T-cell (primary cell): ENCODE results near the gene CELF4. TPM values are rescaled to one million over a fixed set of nuclear protein-coding genes. Genes with fewer than 3 reads are reported as not detected.

Source experiments
- ATAC-seq, 4 experiments: fragments of 200-7000 bp in 3 of 4; fragments of 150-1000 bp in 1 of 4; cut with Tn5 transposase; replicated peaks in 1 of 4; 1 replicate in 3 of 4; 2 replicates in 1 of 4; pipeline ENCODE4 v1.10.0; 2021; ENCODE audit warnings: moderate library complexity in 3 of 4, mild to moderate bottlenecking in 2 of 4, moderate number of reproducible peaks in 1 of 4
- CTCF ChIA-PET, 2 donors: fragments of 300-600 bp; sonication (Branson Sonifier 250); formaldehyde crosslinking; loops; one replicate each; lab custom pipeline; 2022; ENCODE audit warnings: antibody characterized with exemption in 2 of 2; lab: Charles Lee
- POLR2A ChIA-PET, 2 donors: fragments of 300-600 bp; sonication (Branson Sonifier 250); formaldehyde crosslinking; loops; one replicate each; lab custom pipeline; 2022; ENCODE audit warnings: antibody characterized with exemption in 2 of 2; lab: Charles Lee
- DNase-seq, 35 experiments: peaks; one replicate each; pipeline versions ENCODE4 v3.0.0 to v3.0.0-alpha.2; 2013 to 2023
- H3K27ac ChIP-seq: one replicate; pipeline ENCODE4 v1.5.1; 2013; ENCODE audit warnings: low read length
- H3K27me3 ChIP-seq, 2 experiments: replicated peaks in 1 of 2; 1 replicate in 1 of 2; 2 replicates in 1 of 2; pipeline versions ENCODE4 v1.6.1 to v1.7.0; 2013; ENCODE audit warnings: low read length in 1 of 2, mixed read lengths in 1 of 2; ENCODE audit not compliant: control insufficient read depth in 2 of 2, insufficient read depth in 2 of 2; ENCODE audit errors: extremely low read depth in 1 of 2
- H3K36me3 ChIP-seq, 2 donors: 1 replicate in 1 of 2; 2 replicates in 1 of 2; pipeline versions ENCODE4 v1.6.1 to v1.7.0; 2013; ENCODE audit warnings: low read length in 1 of 2; ENCODE audit not compliant: control insufficient read depth in 2 of 2, insufficient read depth in 1 of 2; ENCODE audit errors: extremely low read depth in 1 of 2
- H3K4me1 ChIP-seq, 2 experiments: 1 replicate in 1 of 2; 2 replicates in 1 of 2; pipeline versions ENCODE4 v1.6.1 to v1.7.0; 2013; ENCODE audit warnings: low read length in 2 of 2, mixed read lengths in 1 of 2; ENCODE audit not compliant: insufficient read depth in 2 of 2, control insufficient read depth in 1 of 2; ENCODE audit errors: extremely low read depth in 1 of 2
- H3K4me3 ChIP-seq, 2 donors: 1 replicate in 1 of 2; 2 replicates in 1 of 2; pipeline versions ENCODE4 v1.5.1 to v1.7.0; 2013; ENCODE audit warnings: mild to moderate bottlenecking in 2 of 2, low read length in 1 of 2, moderate library complexity in 1 of 2; ENCODE audit not compliant: control insufficient read depth in 1 of 2; ENCODE audit errors: extremely low read depth in 1 of 2
- H3K9me3 ChIP-seq: 2 replicates; pipeline ENCODE4 v1.7.0; 2013
- H3K27ac Mint-ChIP-seq, 2 donors: one replicate each; pipeline ENCODE4 v1.8.0; 2020 to 2021; ENCODE audit warnings: mild to moderate bottlenecking in 2 of 2, mixed read lengths in 2 of 2
- H3K27me3 Mint-ChIP-seq, 2 donors: one replicate each; pipeline ENCODE4 v1.8.0; 2021 to 2022; ENCODE audit warnings: mixed read lengths in 2 of 2
- H3K36me3 Mint-ChIP-seq: one replicate; pipeline ENCODE4 v1.8.0; 2021; ENCODE audit warnings: mixed read lengths
- H3K4me1 Mint-ChIP-seq, 3 donors: one replicate each; pipeline ENCODE4 v1.8.0; 2020 to 2022; ENCODE audit warnings: mixed read lengths in 3 of 3, mild to moderate bottlenecking in 1 of 3
- H3K4me3 Mint-ChIP-seq, 3 donors: one replicate each; pipeline ENCODE4 v1.8.0; 2020 to 2022; ENCODE audit warnings: mild to moderate bottlenecking in 3 of 3, mixed read lengths in 3 of 3, moderate library complexity in 3 of 3
- H3K9me3 Mint-ChIP-seq, 3 donors: one replicate each; pipeline ENCODE4 v1.8.0; 2020 to 2022; ENCODE audit warnings: mixed read lengths in 3 of 3
- WGBS: methylation state at CpG from one replicate; pipeline ENCODE4 v1.1.5; 2013; ENCODE audit warnings: missing lambda C conversion rate; ENCODE audit not compliant: insufficient coverage; 5-methylcytosine and 5-hydroxymethylcytosine counted together
- total RNA-seq, 35 experiments: library from RNA in 6 of 35; stranded (reverse) in 6 of 35; fragments of 120-200 nt in 1 of 35; gene quantifications; one replicate each; pipeline versions ENCODE4 v1.2.1 to v1.2.4 and lab custom pipeline; 2013 to 2026

The CELF4 gene
- total RNA-seq, 5 donors from 2014 or later (not counting 1 experiment from before 2014, with no cell fraction given) = not detected

DNA sequence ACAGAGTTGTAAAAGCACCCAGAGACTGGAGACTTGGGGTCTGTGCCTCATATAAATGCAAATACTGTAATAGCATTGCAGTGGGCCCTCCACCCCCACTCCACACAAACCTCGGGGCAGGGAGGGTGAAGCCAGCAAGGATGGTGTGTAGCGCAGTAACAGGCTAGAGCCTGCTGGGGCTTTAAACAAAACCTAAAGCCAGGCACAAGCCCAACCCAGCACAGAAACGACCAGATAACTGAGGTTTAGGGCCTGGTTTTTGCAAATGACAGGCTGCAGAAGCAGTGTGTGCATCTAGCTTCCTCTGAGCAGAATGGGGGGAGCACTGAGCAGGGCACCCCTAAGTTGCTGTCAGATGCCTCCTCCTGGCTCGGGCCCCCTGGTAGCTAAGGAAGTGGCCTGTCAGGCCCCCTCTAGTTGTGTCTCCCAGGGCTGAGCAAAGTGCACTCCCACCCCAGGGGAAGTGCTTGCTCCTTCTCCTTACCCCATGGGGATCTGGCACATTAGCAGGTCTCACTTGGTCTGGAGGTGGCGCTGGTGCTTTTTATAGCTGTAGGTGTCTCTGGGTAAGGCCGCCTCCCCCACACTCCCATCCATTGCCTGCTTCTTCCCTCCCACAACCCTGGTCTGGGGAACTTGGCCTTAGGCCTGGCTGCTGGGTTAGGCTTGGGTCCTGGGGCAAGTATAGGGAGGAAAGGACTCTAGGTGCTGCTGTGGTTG, 135.1 kb downstream of the CELF4 start:
- H3K9me3 Mint-ChIP-seq = no peaks in the 10 kb centered on the region
- Histone ChIP-seq H3K27me3 (peaks cover 0 to 8% of the 10 kb centered on the region in 2 experiments), H3K9me3 (no peaks in the 10 kb centered on the region), H3K4me1 (no peaks in the 10 kb centered on the region), H3K36me3 (no peaks in the 10 kb centered on the region), H3K27ac (no peak overlapping the region), H3K4me3 (no peak overlapping the region)
- ATAC-seq = no peak
- no peak overlapping the region for H3K4me3 Mint-ChIP-seq
- no peak overlapping the region for H3K27ac Mint-ChIP-seq
- peaks cover 0 to 5% of the 10 kb centered on the region in 2 donors for H3K27me3 Mint-ChIP-seq
- 40% methylated on average over 1 of the region's 6 CpGs for WGBS
- DNase-seq = no peak
- ChIA-PET CTCF (interaction anchor here in 1 of 2 donors (0.6 kb wide), 1 partner anchor 1982 kb away, joined by 3 read pairs; no protein-coding TSS in a partner anchor), POLR2A (interaction anchor here in 1 of 2 donors (0.7 kb wide), 1 partner anchor 195 kb away, joined by 10 read pairs; no protein-coding TSS in a partner anchor)
- peaks cover 0 to 7% (median 0%) of the 10 kb centered on the region in 3 donors for H3K4me1 Mint-ChIP-seq
- H3K36me3 Mint-ChIP-seq = no peaks in the 10 kb centered on the region

GRCh38 chr18:37429791-37430190, 135.8 kb downstream of the CELF4 start:
- no peaks in the 10 kb centered on the region for H3K27me3 Mint-ChIP-seq
- ATAC-seq (no peak), DNase-seq (no peak)
- H3K27ac Mint-ChIP-seq = no peak overlapping the region
- Histone ChIP-seq H3K27me3 (peaks cover 0 to 4% of the 10 kb centered on the region in 2 experiments), H3K27ac (no peak overlapping the region), H3K4me3 (no peak overlapping the region), H3K36me3 (no peaks in the 10 kb centered on the region), H3K4me1 (no peaks in the 10 kb centered on the region), H3K9me3 (no peaks in the 10 kb centered on the region)
- peaks cover 0 to 7% (median 0%) of the 10 kb centered on the region in 3 donors for H3K4me1 Mint-ChIP-seq
- no peaks in the 10 kb centered on the region for H3K9me3 Mint-ChIP-seq
- WGBS = 75% methylated on average over 3 of the region's 4 CpGs
- no peaks in the 10 kb centered on the region for H3K36me3 Mint-ChIP-seq
- ChIA-PET CTCF (interaction anchor here in 1 of 2 donors (0.6 kb wide), 1 partner anchor 1983 kb away, joined by 3 read pairs; no protein-coding TSS in a partner anchor), POLR2A (no interaction called here)
- no peak overlapping the region for H3K4me3 Mint-ChIP-seq

DNA sequence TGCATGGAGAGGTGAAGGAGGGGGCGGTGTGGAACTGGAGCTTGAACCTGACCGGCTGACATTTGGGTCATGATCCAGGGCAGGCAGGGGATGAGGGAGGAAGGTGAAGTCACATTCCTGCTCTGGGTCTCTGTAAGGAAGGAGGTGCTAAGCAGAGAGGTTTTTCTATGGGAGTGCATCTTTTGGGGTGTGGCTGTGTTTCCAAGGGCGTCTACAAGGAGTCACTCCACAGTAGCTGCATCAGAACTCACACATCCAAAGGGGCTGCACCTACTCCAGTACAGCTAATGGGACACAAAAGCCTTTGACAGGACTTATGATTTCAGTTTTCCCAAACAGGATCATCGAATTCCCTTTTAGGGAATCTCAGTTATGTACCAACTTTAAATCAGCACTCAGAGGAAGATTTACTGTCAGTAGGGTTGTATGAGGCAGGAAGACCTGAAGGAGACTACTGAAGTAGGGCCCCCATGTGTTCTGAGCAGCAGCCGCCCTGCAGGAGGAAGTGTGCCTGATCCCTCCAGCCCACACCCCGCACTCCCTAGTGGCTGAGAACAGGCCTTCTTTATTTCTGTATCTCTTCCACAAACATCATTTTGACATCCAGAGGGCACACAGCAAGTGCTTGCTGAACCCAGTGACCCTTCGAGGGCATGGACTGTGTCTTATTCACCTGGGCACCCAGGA, 137.2 kb downstream of the CELF4 start:
- DNase-seq (no peak), ATAC-seq (no peak)
- Mint-ChIP-seq H3K27me3 (no peaks in the 10 kb centered on the region), H3K36me3 (no peaks in the 10 kb centered on the region), H3K4me1 (peaks cover 0 to 6% (median 0%) of the 10 kb centered on the region in 3 donors), H3K27ac (no peak overlapping the region), H3K4me3 (no peak overlapping the region), H3K9me3 (no peaks in the 10 kb centered on the region)
- no peaks in the 10 kb centered on the region for H3K4me1 ChIP-seq
- H3K27me3 ChIP-seq = peaks cover 0 to 7% of the 10 kb centered on the region in 2 experiments
- H3K4me3 ChIP-seq = no peak overlapping the region
- H3K27ac ChIP-seq = no peak overlapping the region
- H3K9me3 ChIP-seq = no peaks in the 10 kb centered on the region
- H3K36me3 ChIP-seq = no peaks in the 10 kb centered on the region
- POLR2A ChIA-PET = interaction anchor here in 1 of 2 donors (0.6 kb wide), 1 partner anchor 18 kb away, joined by 3 read pairs; no protein-coding TSS in a partner anchor
- CTCF ChIA-PET = no interaction called here
- WGBS = 93% methylated on average over 2 of the region's 7 CpGs

GRCh38 chr18:37426586-37426985, 139.0 kb downstream of the CELF4 start:
- no peaks in the 10 kb centered on the region for H3K36me3 ChIP-seq
- no peaks in the 10 kb centered on the region for H3K9me3 Mint-ChIP-seq
- H3K9me3 ChIP-seq = no peaks in the 10 kb centered on the region
- H3K4me1 Mint-ChIP-seq = no peaks in the 10 kb centered on the region
- no peaks in the 10 kb centered on the region for H3K27me3 Mint-ChIP-seq
- no peak overlapping the region for H3K4me3 Mint-ChIP-seq
- DNase-seq (no peak), ATAC-seq (no peak)
- WGBS = 88% methylated on average over 12 of the region's 15 CpGs
- no peak overlapping the region for H3K27ac ChIP-seq
- H3K36me3 Mint-ChIP-seq = no peaks in the 10 kb centered on the region
- no peak overlapping the region for H3K27ac Mint-ChIP-seq
- H3K4me3 ChIP-seq = no peak overlapping the region
- CTCF ChIA-PET = no interaction called here
- peaks cover 0 to 7% of the 10 kb centered on the region in 2 experiments for H3K27me3 ChIP-seq
- no peaks in the 10 kb centered on the region for H3K4me1 ChIP-seq
- POLR2A ChIA-PET = no interaction called here

DNA sequence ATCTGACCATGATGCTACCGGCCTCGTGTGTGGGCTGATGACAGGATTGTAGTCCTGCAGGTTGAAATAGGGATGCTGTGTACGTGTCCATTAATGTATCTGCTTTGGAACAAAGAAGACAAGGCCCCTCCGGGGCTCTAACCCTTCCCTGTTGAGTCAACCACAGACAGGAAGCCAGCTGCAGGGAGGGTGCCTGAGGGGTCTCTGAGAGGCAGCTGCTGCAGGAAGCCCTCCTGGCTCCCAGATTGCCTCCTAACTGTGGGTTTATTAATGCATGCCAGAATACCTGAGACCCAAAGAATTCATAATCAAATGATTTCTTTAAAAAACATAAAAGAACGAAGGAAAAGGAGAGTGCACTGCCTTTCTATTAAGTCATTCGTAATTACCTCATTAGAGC, 140.4 kb downstream of the CELF4 start:
- Histone ChIP-seq H3K4me3 (no peak overlapping the region), H3K4me1 (no peaks in the 10 kb centered on the region), H3K27ac (no peak overlapping the region), H3K36me3 (no peaks in the 10 kb centered on the region), H3K27me3 (peaks cover 0 to 14% of the 10 kb centered on the region in 2 experiments), H3K9me3 (no peaks in the 10 kb centered on the region)
- ChIA-PET CTCF (no interaction called here), POLR2A (no interaction called here)
- no peak overlapping the region for H3K4me3 Mint-ChIP-seq
- no peak for ATAC-seq
- peaks cover 0 to 2% of the 10 kb centered on the region in 2 donors for H3K27me3 Mint-ChIP-seq
- no peaks in the 10 kb centered on the region for H3K4me1 Mint-ChIP-seq
- H3K27ac Mint-ChIP-seq = no peak overlapping the region
- H3K9me3 Mint-ChIP-seq = no peaks in the 10 kb centered on the region
- DNase-seq = no peak
- WGBS = 38% methylated on average over 3 of the region's 6 CpGs
- H3K36me3 Mint-ChIP-seq = no peaks in the 10 kb centered on the region

DNA sequence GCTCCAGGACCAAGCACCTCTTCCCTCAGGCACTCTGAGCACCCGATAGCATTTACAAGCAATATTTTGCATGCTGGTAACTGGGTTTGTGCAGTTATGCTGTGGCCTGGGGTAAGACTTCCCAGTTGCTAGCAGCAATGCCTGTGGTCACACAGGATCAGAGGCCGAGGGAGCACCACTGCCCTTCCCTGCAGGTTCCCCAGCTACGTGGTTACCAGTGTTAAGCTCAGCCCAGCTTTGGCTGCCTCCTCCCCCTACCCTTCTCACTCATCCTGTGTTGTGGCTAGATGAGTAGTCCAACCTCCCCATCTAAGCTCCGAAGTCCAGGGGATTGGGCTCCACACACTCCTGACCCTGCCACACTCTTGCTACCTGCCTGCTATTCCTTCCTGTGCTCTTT, 141.1 kb downstream of the CELF4 start:
- H3K4me1 Mint-ChIP-seq = no peaks in the 10 kb centered on the region
- H3K27ac ChIP-seq = no peak overlapping the region
- ChIA-PET POLR2A (no interaction called here), CTCF (interaction anchor here in 1 of 2 donors (0.5 kb wide), 1 partner anchor 81 kb away, joined by 6 read pairs; no protein-coding TSS in a partner anchor)
- no peaks in the 10 kb centered on the region for H3K9me3 Mint-ChIP-seq
- WGBS = 12% methylated on average over 2 of the region's 4 CpGs
- H3K36me3 Mint-ChIP-seq = no peaks in the 10 kb centered on the region
- no peaks in the 10 kb centered on the region for H3K9me3 ChIP-seq
- H3K4me3 Mint-ChIP-seq = no peak overlapping the region
- no peaks in the 10 kb centered on the region for H3K4me1 ChIP-seq
- no peak overlapping the region for H3K4me3 ChIP-seq
- DNase-seq (no peak), ATAC-seq (no peak)
- H3K27ac Mint-ChIP-seq = no peak overlapping the region
- H3K27me3 Mint-ChIP-seq = peaks cover 0 to 4% of the 10 kb centered on the region in 2 donors
- peaks cover 0 to 18% of the 10 kb centered on the region in 2 experiments for H3K27me3 ChIP-seq
- H3K36me3 ChIP-seq = no peaks in the 10 kb centered on the region
